Activated gamma-delta T cell (primary cell): ENCODE measurements around the gene KNCN.

Experiments used
- DNase-seq: peaks from one replicate; lab custom pipeline; 2025; lab: John Stamatoyannopoulos, UW

The KNCN gene

DNA sequence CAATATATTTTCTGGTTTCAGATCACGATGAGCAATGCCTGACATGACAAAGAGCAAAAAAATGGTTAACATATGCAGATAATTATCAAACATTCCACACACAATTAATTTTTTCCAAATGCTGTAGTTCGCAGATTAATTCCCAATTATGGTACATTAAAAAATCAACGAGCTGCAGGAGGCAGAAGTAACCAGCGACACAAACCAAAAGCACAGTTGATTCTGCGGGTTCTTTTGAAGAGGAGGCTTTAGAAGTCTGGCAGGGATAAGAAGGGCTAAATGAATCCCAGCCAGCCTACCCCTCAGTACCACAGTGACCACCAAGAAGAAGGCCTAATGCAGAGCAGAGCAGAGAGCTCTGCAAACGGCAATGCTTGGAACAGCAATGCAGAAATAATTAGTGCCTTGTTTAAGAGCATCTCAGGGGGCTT, 17.0 kb upstream of the KNCN start:
- no peak for DNase-seq

DNA sequence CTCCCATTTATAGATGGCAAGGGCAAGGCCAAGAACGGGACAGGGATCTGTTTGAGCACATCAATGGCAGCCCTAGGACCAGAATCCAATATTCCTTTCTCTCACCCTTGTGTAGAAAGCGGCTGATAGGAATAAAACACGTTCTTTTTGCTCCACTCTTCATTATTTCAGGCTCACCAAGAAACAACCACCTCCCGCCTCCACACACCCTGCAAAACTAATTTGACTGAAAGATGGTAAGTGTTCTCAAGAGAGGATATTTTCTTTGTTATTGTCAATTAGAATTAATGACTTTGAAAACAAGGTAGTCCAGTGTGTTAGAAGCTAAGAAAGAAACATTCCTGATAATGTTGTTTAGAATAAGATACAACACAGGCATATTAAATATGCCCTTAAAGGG, 11.9 kb upstream of the KNCN start:
- DNase-seq: no peak

DNA sequence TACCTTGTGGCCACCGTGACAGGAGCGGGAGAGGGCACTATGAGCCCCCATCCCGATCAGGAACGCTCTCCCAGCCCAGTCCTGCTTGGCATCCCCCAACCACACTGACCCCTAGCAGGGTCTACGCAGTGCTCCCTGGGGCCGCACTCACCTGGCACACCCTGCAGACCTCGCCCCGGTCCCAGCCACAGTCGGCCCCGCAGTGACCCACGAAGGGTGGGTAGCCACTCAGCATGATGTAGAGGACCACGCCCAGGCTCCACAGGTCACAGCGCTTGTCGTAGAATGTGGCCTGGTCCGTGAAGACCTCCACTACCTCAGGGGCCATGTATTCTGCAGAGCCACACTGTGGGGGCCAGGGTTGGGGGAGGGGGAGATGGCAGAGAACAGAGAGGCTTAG, 11.1 kb upstream of the KNCN start:
- DNase-seq: no peak

DNA sequence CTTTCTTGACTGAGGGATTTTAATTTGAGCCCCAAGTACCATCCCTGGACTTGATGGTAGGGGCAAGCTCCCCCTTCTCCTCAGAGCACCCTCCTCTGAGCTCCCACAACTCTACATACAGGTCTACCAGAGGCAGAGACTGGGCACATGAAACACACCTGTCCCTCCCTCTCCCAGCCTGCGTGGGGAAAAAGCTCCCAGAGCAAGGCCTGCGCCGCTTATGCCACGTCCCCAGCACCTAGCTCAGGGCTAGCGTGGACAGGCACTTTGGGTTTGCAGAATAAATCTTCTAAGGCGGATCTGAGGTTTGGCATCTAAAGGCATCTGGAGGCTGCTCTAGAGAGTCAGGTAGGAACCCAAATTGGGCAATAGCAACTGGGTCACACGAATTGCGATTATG, 7.5 kb upstream of the KNCN start:
- DNase-seq: no peak

DNA sequence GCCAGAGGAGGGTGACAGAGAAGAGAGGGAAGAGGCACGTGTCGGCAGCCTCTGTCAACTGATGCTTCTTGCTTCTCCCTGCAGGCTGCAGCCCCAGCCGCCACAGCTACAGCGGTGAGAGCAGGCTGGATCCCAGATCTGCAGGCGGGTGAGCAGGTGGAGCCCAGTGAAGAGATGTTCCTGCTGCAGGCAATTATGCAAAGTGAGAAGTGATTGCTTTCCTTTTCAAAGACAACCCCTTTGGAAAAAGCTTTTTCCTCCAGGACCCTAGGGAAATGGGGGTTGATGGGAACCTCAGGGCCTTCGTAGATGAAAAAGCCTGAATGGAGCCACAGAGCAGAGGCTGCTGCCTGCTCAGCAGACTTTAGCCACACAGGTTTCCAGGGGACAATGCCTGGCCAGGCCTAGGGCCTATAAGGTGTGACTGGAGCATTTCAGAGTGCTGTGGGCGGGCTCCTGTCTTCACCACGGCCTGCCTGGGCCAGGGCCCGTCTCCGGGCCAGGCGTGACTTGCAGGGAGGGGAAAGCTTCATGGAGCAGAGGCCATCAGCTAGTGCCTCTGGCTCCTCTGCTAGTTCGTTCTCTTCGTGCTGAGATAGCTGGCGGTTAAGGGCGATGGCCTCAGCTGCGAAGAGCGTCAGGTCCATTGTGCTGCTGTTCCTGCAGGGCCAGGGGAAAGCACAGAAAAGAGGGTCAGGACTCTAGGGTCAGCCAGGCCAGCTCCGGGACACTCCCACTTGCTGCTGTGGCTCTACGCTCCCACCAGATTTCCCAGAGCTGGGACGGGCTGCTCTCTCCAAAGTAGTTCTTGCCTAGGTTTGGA, 6.9 kb upstream of the KNCN start:
- no peak for DNase-seq

DNA sequence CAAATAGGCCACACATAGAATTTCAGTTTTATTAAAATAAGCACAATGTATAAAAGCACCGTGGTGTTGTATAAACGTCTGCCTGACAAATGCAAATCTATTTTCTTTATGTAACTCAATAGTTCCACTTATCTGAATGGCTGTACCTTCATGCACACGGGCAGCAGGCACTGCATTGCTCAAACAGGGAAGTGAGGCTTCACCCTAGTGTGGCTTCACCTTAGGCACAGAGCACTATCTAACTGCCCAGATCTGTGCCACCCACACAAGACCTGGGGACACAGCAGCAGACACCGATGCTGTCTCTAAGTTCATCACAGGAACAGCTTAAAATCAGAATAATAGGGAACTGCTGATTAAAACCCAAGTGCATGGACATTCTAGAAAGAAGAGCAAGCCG, 6.0 kb upstream of the KNCN start:
- no peak for DNase-seq

DNA sequence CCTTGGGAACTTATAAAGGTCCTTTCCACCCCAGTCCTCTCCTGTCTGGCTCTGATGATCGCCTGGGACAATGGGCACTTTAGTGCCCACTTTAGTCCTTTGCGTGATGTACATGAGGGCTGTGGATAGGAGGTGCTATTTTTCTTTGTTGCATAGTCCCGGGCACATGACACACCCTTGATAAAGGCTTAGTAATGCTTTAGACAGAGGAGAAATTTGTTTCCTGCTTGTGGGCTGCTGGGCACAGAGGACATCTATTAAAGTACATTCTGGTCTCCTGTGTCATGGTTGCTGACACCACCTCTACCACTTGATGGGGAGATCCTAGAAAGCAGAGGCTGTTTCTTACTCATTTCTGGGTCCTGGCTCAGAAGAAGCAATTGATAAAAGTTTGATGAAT, 5.4 kb upstream of the KNCN start:
- no peak for DNase-seq

DNA sequence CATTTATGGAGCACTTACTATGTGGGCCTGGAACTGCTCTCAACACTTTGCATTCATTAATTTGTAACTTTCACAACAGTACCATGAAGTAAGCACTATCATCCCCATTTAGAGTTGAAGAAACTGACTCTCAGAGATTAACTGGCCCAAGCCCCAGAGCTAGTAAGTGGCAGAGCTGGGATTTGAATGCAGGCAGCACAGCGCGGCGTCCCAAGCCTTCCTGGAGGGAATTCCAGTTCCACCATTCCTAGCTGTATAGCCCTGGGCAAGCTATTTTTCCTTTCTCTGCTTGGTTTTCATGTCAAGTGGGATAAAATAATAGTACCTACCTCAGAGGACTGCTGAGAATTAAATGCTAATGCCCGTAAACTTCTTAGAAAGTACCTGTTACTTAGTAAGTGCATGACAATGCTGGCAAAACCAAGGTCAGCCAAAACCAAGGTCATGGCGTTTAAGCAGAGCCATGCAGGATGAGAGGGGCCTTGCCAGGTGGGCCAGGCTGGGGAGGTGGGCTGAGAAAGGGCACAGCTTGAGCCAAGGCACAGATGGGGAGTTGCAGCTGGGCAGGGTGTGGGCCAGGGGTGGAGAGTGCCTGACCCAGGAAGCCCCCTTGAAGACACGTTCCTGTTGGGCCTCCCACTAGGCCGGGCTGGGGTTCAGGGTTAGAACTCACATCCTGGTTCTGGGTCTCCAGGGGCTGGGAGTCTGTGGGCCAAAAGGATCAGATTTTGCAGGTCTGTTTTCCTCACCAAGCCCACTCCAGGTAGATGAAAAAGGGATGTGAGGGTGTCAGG, 4.6 kb upstream of the KNCN start:
- no peak for DNase-seq

DNA sequence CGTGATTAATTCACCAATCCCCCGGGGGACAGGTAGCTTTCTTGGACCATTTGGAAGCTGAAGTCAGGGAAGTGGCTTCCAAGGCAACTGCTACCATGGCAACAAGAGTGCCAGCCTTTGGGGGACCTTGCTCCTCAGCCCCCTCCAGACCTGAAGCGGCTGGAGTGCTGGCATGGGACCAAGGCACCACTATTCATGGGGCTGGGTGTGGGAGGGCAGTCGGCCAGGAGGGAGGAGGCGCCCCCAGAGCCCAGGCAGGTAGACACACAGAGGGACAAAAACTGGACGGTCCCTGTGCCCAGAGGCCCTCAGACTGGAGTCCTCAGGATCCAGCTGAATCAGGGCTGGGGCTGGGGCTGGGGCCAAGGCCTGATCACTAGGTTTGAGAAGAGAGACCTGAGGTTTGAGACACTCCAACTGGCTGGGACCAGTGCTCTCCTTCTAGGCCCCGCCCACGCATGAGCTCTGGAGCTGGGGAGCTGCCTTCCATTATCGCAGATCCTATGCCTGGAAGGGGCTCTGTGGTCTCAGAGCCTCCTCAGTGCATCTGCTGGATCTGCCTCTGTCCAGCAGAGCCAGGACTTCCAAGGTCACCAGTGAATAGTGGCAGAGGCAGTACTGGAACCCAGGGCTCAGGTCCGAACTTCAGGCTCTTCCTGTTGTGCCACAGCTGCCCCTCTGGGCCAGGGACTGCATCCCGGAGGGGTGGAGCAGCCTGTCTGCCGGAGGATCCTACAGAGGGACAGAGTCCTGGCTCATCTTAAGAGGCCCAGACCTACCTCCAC, 3.3 kb upstream of the KNCN start:
- no peak for DNase-seq

DNA sequence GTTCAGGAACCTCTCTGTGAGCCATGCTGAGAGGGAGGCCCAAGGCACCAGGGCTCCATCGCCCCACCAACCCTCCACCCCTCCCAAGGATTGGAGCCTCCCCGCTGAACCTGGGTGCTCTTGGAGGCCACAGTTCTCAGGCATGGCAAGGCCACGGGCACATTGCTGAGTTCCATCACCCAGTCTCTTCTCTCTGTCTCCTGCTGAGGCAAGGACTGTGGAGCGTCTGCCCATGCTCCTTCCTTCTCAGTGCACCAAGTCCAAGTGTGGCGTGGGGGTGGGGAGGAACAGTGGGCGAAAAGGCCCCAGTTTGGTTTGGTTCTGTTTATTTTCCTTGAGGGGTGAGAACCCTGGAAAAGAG, 2.8 kb upstream of the KNCN start:
- DNase-seq: no peak

DNA sequence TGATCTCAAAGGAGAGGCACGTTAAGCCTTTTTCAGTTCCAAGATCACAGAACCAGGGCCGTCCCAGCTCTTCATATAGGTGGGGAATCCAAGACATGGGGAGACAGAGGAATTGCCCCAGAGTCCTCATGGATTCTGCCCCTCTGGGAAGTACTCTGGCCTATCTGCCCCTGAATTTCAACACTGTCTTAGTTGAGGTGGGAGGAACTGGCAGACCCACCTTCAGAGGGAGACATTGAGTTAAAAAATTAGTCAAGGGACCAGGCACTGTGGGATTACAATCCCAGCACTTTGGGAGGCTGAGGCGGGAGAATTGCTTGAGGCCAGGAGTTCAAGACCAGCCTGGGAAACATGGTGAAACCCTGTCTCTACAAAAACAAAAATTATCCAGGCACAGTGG, 2.1 kb upstream of the KNCN start:
- no peak for DNase-seq

DNA sequence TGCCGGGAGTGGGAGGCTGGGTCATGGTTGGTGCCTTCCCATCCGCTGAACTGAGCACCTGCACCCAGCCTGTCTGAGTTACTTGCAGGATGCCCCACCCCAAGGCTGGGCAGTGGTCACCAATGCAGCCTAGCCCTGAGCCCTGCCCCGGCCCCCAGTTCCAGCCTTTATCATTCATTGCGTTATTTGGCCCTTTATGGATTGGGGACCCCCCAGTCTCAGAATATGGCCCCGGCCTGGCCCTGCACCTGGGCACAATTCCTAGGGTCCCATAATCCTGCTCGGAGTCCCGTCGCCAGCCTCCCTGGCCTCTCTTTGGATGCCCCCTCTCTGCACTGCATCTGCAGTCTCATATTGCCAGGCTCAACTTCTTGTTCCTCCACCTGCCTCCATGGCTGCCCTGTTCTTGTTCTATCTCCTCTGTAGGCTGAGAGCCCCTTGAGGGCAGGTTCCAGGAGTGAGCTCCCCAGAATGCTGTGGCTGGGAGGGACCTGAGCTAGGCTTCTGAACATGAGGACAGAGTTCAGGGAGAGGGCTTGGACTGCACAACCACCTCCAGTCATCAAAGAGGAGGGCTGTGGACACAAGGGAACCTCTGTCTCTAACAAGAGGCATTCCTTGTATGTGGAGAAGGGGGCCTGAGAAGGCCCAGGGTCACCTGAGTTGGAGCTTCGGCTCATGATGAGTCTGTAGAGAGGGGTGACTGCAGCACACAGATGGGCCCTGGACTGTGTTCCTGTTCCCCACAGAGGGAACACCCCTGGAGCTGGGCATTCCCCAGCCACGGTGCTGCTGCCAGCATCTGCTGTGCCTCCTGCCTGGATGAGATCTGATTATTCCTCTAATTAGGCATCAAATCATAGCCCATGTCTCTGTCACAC, 1.1 kb upstream of the KNCN start:
- DNase-seq: no peak

DNA sequence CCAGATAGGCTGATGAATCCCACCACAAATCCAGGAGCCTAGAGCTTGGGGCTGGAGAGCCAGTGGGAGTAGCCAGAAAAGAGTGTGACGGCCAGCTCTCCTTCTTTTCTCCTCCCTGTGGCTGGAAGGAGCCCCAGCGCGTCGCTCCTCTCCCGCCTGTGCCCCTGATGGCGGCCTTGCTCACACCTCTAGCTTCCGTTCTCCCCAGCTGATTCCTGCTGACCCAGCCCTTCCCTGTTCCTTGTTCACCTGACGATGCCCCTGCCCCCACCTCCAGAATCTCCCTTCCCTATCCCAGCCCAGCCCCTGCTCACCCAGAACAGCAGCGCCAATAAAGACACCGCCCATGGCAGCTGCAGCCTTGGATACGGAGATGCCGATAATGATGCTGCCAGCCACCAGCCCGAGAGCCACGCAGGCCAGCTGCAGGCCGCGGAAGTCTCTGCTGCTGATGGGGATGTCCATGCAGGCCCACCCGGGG, 656 bp downstream of the KNCN start:
- no peak for DNase-seq

DNA sequence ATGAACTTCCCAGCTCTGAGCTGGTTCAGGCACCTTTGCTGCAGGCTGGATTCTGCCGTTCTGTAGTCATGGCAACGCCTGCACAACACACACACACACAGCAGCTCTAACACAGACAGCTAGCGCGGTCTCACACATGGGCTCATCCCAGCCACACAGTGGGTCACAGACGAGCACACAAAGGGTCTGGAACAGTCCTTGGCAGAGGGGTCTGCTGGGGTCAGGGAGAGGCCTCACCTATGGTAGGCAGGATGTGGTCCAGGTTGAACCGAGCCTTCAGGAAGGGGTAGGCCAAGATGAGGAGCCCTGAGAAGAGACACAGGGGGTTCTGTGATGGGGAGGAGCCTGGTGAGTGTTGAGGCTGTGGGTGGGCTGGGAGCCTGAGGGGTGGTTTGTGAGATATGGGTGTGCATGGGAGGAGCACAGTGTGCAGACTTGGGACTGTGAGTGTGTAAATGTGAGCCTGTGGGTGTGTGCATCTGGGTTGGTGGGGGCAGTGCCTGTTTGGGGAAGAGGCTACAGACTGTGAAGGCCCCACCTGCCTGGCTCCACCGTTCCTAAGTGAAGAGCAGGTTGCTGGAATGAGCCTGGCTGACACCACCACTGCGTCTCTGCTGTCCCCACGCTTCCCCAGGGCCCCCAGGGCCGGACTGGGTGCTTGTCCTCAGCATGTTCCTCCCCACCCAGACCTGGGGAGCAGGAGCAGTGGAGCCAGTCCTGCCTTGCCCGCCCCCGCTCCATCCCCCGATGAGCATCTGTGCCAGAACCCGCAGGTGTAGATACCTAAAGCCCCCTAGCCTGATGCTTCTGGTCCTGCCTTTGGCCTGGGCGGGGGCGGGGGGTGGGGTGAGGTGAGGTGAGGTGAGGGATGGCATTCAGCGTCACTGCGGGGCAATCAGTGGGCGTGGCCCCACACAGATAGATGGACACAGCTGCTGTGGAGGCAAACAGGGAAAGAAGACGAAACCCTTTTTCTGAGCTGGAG, 1.5 kb downstream of the KNCN start:
- DNase-seq: no peak

DNA sequence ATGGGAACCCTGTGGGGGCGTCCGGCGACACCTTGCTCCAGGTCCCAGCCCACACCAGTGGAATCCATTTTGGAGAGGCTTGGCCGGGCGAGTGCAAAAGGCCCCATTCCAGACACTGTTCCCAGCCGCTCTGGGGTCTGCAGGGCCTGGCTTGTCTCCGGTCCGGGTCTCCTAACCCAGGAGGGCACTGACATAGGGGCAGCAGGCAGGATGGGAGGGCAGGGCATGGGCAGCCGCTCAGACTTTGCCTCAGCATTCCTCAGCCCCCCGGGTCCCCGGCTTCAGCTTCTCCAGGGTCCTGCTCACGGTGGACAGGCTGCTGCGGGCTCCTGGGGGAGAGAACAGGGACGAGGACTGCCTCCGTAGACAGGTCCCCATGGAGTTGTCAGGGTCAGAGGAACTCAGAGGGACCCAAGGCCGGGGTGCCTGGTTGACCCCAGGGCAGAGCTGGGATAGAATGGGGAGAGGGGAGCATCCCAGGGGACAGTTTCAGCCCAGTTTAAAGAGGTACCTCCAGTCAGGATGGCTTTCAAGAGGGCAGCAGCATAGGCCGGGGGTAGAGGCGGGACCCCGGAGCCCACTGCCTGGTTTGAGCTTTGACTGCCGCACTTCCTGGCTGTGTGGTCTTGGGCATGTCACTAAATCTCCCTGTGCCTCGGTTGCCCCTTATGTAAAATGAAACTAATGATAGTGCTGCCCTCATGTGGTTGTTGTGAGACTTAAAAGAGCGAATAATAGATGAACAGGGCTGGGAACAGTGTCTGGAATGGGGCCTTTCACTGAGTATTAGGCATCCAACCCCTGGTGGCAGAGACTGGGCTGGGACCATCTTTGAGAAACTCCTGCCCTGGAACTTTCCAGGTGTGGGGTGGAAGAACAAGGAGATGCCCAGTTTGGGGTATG, 3.7 kb downstream of the KNCN start:
- no peak for DNase-seq

DNA sequence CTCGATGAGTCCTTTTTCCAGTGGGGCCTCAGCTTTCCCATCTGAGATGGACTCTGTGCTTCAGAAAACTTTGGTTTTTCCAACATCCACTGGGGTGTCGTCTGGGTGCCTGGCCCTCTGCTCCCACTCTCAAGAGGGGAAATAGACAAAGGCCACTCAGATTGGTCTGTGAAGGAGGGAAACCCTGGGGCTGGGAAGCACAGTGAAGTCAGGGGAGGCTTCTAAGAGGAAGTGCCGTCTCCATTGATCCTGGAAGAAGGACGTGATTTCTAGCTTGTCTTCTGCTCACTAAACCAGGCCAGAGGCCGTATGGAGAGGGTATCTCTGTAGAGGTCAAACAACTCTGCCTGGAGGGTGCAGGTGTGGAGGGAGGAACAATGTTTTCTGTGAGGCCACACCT, 5.2 kb downstream of the KNCN start:
- no peak for DNase-seq

DNA sequence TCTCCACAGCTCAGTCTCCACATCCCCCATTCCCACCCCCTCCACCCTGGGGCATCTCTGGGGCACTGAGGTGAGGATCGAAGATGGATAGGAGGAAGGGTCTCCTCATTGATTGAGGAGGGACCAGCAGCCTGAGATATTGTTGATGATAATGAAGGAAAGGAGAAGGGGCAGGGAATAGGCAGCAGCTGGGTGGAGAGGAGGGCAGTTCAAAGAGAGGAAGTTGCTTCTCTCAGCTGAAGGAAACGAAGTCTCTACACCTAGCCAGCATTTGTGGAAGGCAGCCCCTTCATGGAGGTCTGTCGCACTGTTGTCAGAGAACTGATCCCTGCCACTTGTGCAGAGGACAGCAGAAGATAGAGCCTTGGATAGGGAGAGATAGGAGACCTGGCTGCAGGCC, 5.7 kb downstream of the KNCN start:
- no peak for DNase-seq

DNA sequence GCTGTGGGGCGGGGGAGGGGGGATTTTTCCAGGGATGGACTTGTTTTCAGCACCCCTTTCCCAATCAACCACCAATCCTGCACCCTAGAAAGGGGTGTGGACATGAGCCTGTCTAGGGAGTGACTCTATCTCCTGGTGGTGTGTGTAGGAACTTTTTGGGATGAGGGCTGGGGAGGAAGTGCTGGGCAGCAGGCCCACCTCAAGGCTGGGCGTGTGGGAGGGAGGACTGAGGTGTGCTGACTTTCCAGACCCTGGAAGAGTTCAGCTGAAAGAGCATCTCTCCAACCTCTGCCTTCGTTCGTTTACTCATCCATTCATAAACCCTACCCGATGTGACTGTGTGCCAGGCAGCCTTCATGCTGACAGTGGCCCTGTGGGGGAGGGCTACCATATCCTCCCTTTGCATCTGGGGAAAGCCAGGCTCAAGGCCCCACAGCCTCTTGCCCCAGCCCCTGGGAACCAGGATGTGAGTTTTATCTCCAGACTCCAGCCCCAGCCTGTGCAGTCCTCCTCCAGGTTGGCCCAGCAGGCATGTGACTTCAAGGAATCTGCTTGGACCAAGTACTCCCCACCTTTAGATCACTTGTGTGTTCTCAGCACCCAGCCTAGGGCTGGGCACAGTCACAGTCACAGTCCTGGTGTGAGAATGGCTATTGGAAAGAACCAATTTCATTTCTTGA, 6.7 kb downstream of the KNCN start:
- DNase-seq: no peak
